Measurements from ENCODE around the gene CDC42BPB. TPM values are rescaled to one million over a fixed set of nuclear protein-coding genes. Genes with fewer than 3 reads are reported as not detected.
A peak's percentile ranks its signal among the peaks of the same experiment; 100 is the strongest.

Gene CDC42BPB
- total and polyA plus RNA-seq, 2 experiments from 2014 or later = 13.0 to 106 TPM

GRCh38 chr14:102893452-102893851 is 163.9 kb downstream of the CDC42BPB start:
- Histone ChIP-seq H3K9me3 (ENCODE audit: low read depth) (no peaks in the 10 kb centered on the region), H3K4me2 (ENCODE audit: unreplicated experiment) (peak overlapping the region; percentile 56), H3K9ac (peak overlapping the region; percentile 35), H3F3A (ENCODE audit: insufficient read depth) (peaks cover 42% of the 10 kb centered on the region), H3K27me3 (replicated peaks; ENCODE audit: insufficient read depth) (no peaks in the 10 kb centered on the region), H3K9me2 (ENCODE audit: insufficient read depth) (no peaks in the 10 kb centered on the region), H3K4me1 (ENCODE audit: insufficient read depth) (peaks cover 10% of the 10 kb centered on the region), H3K79me2 (ENCODE audit: insufficient read depth) (no peaks in the 10 kb centered on the region), H3K4me3 (no peak overlapping the region), H2AFZ (no peak overlapping the region), H3K36me3 (ENCODE audit: low read depth) (peaks cover 8% of the 10 kb centered on the region; the same call in 1 of the 2 replicates), H3K27ac (peak overlapping the region; percentile 67), H4K20me1 (ENCODE audit: insufficient read depth) (no peaks in the 10 kb centered on the region)
- in situ Hi-C loops (cut with MboI) = no loop called here
- peak; percentile 94 for DNase-seq
- WGBS, 2 experiments (ENCODE audit: low coverage in 1 of 2, low lambda C conversion rate in 2 of 2, missing lambda C conversion rate in 2 of 2) = 5 to 7% methylated on average over 9 of the region's 9 CpGs
- no peak for TF ChIP-seq EZH2phosphoT487 (IDR thresholded peaks at IDR 0.05; ENCODE audit: insufficient read depth, low read depth)
- TF ChIP-seq EZH2 (IDR thresholded peaks at IDR 0.05; ENCODE audit: insufficient read depth, poor library complexity, severe bottlenecking) = no peak

- no peak overlapping the region for H3K4me2 ChIP-seq (ENCODE audit: unreplicated experiment)
- H3K9ac ChIP-seq = no peak overlapping the region
- H2AFZ ChIP-seq = no peak overlapping the region
- in situ Hi-C loops (cut with MboI) = no loop called here
- H3K4me1 ChIP-seq (ENCODE audit: insufficient read depth) = peaks cover 10% of the 10 kb centered on the region
- no peaks in the 10 kb centered on the region for H3K27me3 ChIP-seq (replicated peaks; ENCODE audit: insufficient read depth)
- no peaks in the 10 kb centered on the region for H3K9me3 ChIP-seq (ENCODE audit: low read depth)
- TF ChIP-seq EZH2 (IDR thresholded peaks at IDR 0.05; ENCODE audit: insufficient read depth, poor library complexity, severe bottlenecking) (no peak), EZH2phosphoT487 (IDR thresholded peaks at IDR 0.05; ENCODE audit: insufficient read depth, low read depth) (no peak)
- WGBS, 2 experiments (ENCODE audit: low coverage in 1 of 2, low lambda C conversion rate in 2 of 2, missing lambda C conversion rate in 2 of 2) = 97% methylated on average over 8 of the region's 8 CpGs
- H3F3A ChIP-seq (ENCODE audit: insufficient read depth) = peaks cover 42% of the 10 kb centered on the region
- H3K27ac ChIP-seq = no peak overlapping the region
- no peak for DNase-seq
- no peak overlapping the region for H3K4me3 ChIP-seq
- peaks cover 8% of the 10 kb centered on the region; the same call in 1 of the 2 replicates for H3K36me3 ChIP-seq (ENCODE audit: low read depth)
- no peaks in the 10 kb centered on the region for H3K9me2 ChIP-seq (ENCODE audit: insufficient read depth)
- no peaks in the 10 kb centered on the region for H3K79me2 ChIP-seq (ENCODE audit: insufficient read depth)
- no peaks in the 10 kb centered on the region for H4K20me1 ChIP-seq (ENCODE audit: insufficient read depth)
Observed at GRCh38 chr14:102892651-102893050, 164.7 kb downstream of the CDC42BPB start.

DNA sequence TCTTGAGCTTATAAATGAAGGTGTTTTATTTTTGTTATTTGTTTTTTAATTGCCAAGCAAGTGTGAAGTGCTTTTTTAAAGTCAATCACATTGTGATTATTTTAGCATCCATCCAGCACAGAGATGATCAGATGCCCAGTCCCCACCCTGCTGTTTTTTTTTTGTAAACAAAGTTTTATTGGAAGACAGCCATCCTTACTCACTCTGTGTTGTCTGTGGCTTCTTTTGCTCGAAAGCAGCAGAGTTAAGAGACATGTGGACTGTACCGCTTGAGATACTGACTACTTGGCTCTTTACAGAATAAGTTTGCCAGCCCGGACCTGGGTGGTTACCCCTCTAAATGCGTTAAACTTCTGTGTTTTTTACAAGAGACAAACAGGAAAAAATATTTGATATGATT is 165.8 kb downstream of the CDC42BPB start:
- Histone ChIP-seq H3K9me3 (ENCODE audit: low read depth) (no peaks in the 10 kb centered on the region), H3K79me2 (ENCODE audit: insufficient read depth) (no peaks in the 10 kb centered on the region), H3K36me3 (ENCODE audit: low read depth) (peaks cover 8% of the 10 kb centered on the region; the same call in 1 of the 2 replicates), H3K4me2 (ENCODE audit: unreplicated experiment) (no peak overlapping the region), H4K20me1 (ENCODE audit: insufficient read depth) (no peaks in the 10 kb centered on the region), H3K4me3 (no peak overlapping the region), H3K9me2 (ENCODE audit: insufficient read depth) (no peaks in the 10 kb centered on the region), H3K27ac (no peak overlapping the region), H3F3A (ENCODE audit: insufficient read depth) (peaks cover 42% of the 10 kb centered on the region), H3K27me3 (replicated peaks; ENCODE audit: insufficient read depth) (no peaks in the 10 kb centered on the region), H3K9ac (no peak overlapping the region), H2AFZ (no peak overlapping the region), H3K4me1 (ENCODE audit: insufficient read depth) (peaks cover 10% of the 10 kb centered on the region)
- WGBS, 2 experiments (ENCODE audit: low coverage in 1 of 2, low lambda C conversion rate in 2 of 2, missing lambda C conversion rate in 2 of 2) = 10 to 16% methylated on average over 4 of the region's 4 CpGs
- TF ChIP-seq EZH2phosphoT487 (IDR thresholded peaks at IDR 0.05; ENCODE audit: insufficient read depth, low read depth) = no peak
- no peak for TF ChIP-seq EZH2 (IDR thresholded peaks at IDR 0.05; ENCODE audit: insufficient read depth, poor library complexity, severe bottlenecking)
- in situ Hi-C loops (cut with MboI) = no loop called here
- peak; percentile 84 for DNase-seq

GRCh38 chr14:102891111-102891510 is 166.2 kb downstream of the CDC42BPB start:
- 80 to 83% methylated on average over 15 of the region's 15 CpGs for WGBS, 2 experiments (ENCODE audit: low coverage in 1 of 2, low lambda C conversion rate in 2 of 2, missing lambda C conversion rate in 2 of 2)
- no peaks in the 10 kb centered on the region for H3K27me3 ChIP-seq (replicated peaks; ENCODE audit: insufficient read depth)
- TF ChIP-seq EZH2 (IDR thresholded peaks at IDR 0.05; ENCODE audit: insufficient read depth, poor library complexity, severe bottlenecking) (no peak), EZH2phosphoT487 (IDR thresholded peaks at IDR 0.05; ENCODE audit: insufficient read depth, low read depth) (no peak)
- no peaks in the 10 kb centered on the region for H4K20me1 ChIP-seq (ENCODE audit: insufficient read depth)
- H3K4me1 ChIP-seq (ENCODE audit: insufficient read depth) = peaks cover 10% of the 10 kb centered on the region
- peaks cover 10% of the 10 kb centered on the region; the same call in 1 of the 2 replicates for H3K36me3 ChIP-seq (ENCODE audit: low read depth)
- H2AFZ ChIP-seq = no peak overlapping the region
- H3K4me3 ChIP-seq = no peak overlapping the region
- no peak for DNase-seq
- H3K4me2 ChIP-seq (ENCODE audit: unreplicated experiment) = no peak overlapping the region
- in situ Hi-C loops (cut with MboI) = no loop called here
- peaks cover 42% of the 10 kb centered on the region for H3F3A ChIP-seq (ENCODE audit: insufficient read depth)
- H3K79me2 ChIP-seq (ENCODE audit: insufficient read depth) = no peaks in the 10 kb centered on the region
- H3K9me3 ChIP-seq (ENCODE audit: low read depth) = no peaks in the 10 kb centered on the region
- no peak overlapping the region for H3K27ac ChIP-seq
- H3K9me2 ChIP-seq (ENCODE audit: insufficient read depth) = no peaks in the 10 kb centered on the region
- H3K9ac ChIP-seq = no peak overlapping the region

DNA sequence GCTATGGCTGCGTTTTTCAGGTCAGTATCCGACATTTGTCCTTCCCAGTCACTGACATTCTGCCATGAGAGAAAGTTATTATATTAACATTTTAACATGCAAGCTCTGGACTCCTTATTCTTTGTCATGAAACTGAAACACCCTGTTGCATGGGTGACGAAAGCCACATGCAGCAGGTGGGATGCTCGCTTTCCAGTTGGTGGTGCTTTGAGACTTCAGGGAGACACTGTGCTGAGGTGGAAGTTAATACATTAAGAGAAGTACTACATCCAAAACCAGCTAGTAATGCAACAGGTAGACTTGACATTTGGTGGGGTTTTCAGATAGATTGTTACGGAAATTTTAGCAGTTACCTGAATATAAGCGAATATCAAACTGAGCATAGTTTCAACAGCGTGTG is 167.7 kb downstream of the CDC42BPB start:
- in situ Hi-C loops (cut with MboI) = no loop called here
- DNase-seq = no peak
- WGBS, 2 experiments (ENCODE audit: low coverage in 1 of 2, low lambda C conversion rate in 2 of 2, missing lambda C conversion rate in 2 of 2) = 98 to 99% methylated on average over 7 of the region's 7 CpGs

More for the DNA sequence above, 167.7 kb downstream of the CDC42BPB start:
- H3K4me1 ChIP-seq (ENCODE audit: insufficient read depth) = peaks cover 10% of the 10 kb centered on the region
- TF ChIP-seq EZH2phosphoT487 (IDR thresholded peaks at IDR 0.05; ENCODE audit: insufficient read depth, low read depth) (no peak), EZH2 (IDR thresholded peaks at IDR 0.05; ENCODE audit: insufficient read depth, poor library complexity, severe bottlenecking) (no peak)
- peaks cover 33% of the 10 kb centered on the region for H3F3A ChIP-seq (ENCODE audit: insufficient read depth)
- H2AFZ ChIP-seq = no peak overlapping the region
- H3K9ac ChIP-seq = no peak overlapping the region
- no peaks in the 10 kb centered on the region for H3K9me2 ChIP-seq (ENCODE audit: insufficient read depth)
- no peaks in the 10 kb centered on the region for H3K9me3 ChIP-seq (ENCODE audit: low read depth)
- H3K36me3 ChIP-seq (ENCODE audit: low read depth) = 0 out of 2 replicates have a peak, but pooled peaks cover 3% of the 10 kb centered on the region
- no peaks in the 10 kb centered on the region for H4K20me1 ChIP-seq (ENCODE audit: insufficient read depth)
- H3K27me3 ChIP-seq (replicated peaks; ENCODE audit: insufficient read depth) = no peaks in the 10 kb centered on the region
- H3K27ac ChIP-seq = no peak overlapping the region
- H3K4me3 ChIP-seq = no peak overlapping the region
- no peaks in the 10 kb centered on the region for H3K79me2 ChIP-seq (ENCODE audit: insufficient read depth)
- no peak overlapping the region for H3K4me2 ChIP-seq (ENCODE audit: unreplicated experiment)

Data from GM23248 (cell line).